Bone marrow (tissue), 2 donors: Measurements from ENCODE around the gene IPO8.
A peak's percentile ranks its signal among the peaks of the same experiment; 100 is the strongest.

ENCODE experiments used
- DNase-seq, 2 donors: peaks; one replicate each; lab custom pipeline; 2025; lab: John Stamatoyannopoulos, UW

IPO8 gene

GRCh38 chr12:30695199-30696102 lies at the start of gene IPO8:
TSS of gene IPO8 (minus strand) at chr12:30695869. CDS start at chr12:30695647, 222 bp downstream.
- DNase-seq, result peak; percentile 60 to 82

- no peak for DNase-seq
These were observed 48.7 kb upstream of the IPO8 start for GRCh38 chr12:30744321-30744720.

GRCh38 chr12:30740274-30740673 lies 44.6 kb upstream of the IPO8 start:
- DNase-seq, result no peak

- DNase-seq, result no peak
These were observed 43.4 kb upstream of the IPO8 start for GRCh38 chr12:30739020-30739419.

GRCh38 chr12:30732954-30733637 lies 37.4 kb upstream of the IPO8 start:
- no peak for DNase-seq

- DNase-seq, result no peak
These were observed 34.3 kb upstream of the IPO8 start for GRCh38 chr12:30730011-30730410.

GRCh38 chr12:30729547-30729946 lies 33.9 kb upstream of the IPO8 start:
- DNase-seq, result no peak

GRCh38 chr12:30726647-30727046 lies 31.0 kb upstream of the IPO8 start:
- DNase-seq, result no peak

- DNase-seq, result no peak
These were observed 30.1 kb upstream of the IPO8 start for GRCh38 chr12:30725739-30726138.

- DNase-seq, result no peak
These were observed 23.4 kb upstream of the IPO8 start for GRCh38 chr12:30719060-30719459.

GRCh38 chr12:30707613-30708342 lies 12.1 kb upstream of the IPO8 start:
- DNase-seq, result no peak

GRCh38 chr12:30706476-30706875 lies 10.8 kb upstream of the IPO8 start:
- no peak for DNase-seq

- no peak for DNase-seq
These were observed 5.4 kb upstream of the IPO8 start for GRCh38 chr12:30701056-30701455.

- no peak for DNase-seq
These were observed 4.7 kb upstream of the IPO8 start for GRCh38 chr12:30700216-30700900.

GRCh38 chr12:30698346-30698745 lies 2.7 kb upstream of the IPO8 start:
- no peak for DNase-seq

GRCh38 chr12:30696943-30697342 lies 1.3 kb upstream of the IPO8 start:
- DNase-seq, result no peak

GRCh38 chr12:30696486-30696885 lies 817 bp upstream of the IPO8 start:
- no peak for DNase-seq

- DNase-seq, result no peak
These were observed 387 bp upstream of the IPO8 start for GRCh38 chr12:30696103-30696408.

GRCh38 chr12:30694412-30695198 lies 1.1 kb downstream of the IPO8 start:
- DNase-seq, result no peak

- DNase-seq, result no peak
These were observed 3.2 kb downstream of the IPO8 start for GRCh38 chr12:30692470-30692869.

GRCh38 chr12:30691122-30691879 lies 4.4 kb downstream of the IPO8 start:
- DNase-seq, result no peak
